NK-92 (cell line): ENCODE measurements around the gene MPHOSPH8.
A peak's percentile ranks its signal among the peaks of the same experiment; 100 is the strongest.

ENCODE experiments used
- DNase-seq: peaks from one replicate; lab custom pipeline; 2025; ENCODE audit not compliant: unreplicated experiment; lab: John Stamatoyannopoulos, UW

MPHOSPH8 gene

DNA sequence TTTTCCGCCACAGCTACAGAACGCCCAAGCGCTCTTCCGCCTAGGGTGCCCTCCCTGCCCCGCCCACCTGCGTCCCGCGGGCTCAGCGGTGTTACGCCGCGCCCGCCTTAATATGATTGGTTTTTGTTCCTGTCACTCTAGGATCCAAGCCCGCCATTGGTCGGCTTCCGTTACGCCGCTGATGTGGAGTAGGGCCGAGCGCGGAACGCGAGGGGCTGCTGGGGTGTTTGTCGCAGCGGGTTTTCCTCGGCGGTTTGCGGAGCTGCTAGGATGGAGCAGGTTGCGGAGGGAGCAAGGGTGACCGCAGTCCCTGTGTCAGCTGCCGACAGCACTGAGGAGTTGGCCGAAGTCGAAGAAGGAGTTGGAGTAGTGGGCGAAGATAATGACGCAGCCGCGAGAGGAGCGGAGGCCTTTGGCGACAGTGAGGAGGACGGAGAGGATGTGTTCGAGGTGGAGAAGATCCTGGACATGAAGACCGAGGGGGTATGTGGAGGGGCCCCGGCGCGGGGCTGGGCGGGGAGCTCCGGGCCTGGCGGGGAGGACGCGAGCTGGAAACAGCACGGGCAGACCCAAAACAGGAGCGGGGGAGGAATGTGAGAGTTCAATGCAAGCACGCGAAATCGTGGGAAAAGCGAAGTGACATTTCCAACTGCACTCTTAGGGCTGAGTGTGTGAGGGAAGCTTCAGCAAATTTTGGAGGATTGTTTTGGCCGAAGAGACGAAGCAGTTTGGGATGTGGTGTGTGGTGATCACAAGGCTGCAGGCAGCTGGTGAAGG lies at the start of gene MPHOSPH8:
MPHOSPH8 (plus strand) TSS at position 181 of the 777 bp plus-strand sequence; CDS start at position 271, 90 bp downstream.
- peak; percentile 59 for DNase-seq

DNA sequence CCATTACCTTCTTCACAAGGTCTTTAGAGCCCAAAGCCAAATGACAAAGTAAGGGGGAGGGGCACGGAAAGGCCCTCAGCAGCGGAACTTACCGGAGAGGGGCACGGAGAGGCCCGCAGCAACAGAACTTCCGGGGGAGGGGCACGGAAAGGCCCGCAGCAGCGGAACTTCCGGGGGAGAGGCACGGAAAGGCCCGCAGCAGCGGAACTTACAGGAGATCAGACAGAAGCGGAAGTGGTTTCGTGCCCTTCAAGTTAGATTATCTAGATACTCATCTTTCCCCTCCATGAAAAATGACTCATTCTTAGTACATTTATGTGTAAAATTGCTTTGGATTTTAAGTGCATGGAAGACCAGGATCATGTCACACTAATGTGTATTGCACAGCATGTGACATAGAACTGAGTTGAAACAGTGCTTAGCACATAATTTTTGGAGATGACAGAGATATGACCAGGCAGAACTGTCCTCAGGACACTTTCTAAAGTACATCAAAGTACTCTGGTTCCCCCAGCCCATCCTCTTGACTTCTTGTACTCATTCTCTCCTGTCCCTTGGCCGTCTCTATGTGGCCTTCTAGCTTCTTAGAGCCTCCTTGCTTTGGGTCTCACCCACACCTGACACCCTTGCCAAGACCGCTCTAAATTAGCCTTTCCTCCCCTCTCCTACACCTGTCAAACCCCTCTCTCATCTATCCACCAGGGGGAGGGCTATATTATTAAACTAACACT lies 46.4 kb upstream of the MPHOSPH8 start:
- no peak for DNase-seq

GRCh38 chr13:19587635-19588300 lies 45.7 kb upstream of the MPHOSPH8 start:
- no peak for DNase-seq

DNA sequence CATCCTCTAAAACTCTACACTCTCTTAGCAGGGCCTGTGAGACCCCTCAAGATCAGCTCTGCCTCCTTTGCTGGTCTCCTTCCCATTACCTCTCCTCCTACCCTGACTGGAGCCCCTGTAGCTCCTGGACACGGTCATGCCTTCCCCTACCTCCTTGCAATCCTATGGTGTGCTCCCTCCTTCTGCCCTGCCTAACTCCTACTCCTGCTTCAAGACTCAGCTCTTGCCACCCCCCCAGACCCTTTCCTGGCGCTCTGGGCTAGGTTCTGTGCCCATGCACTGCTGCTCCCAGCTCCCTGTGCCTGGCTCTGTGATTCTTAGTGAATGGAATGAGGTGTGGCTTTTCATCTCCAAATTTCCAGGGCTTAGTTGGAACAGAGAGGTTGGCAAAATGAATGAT lies 44.1 kb upstream of the MPHOSPH8 start:
- DNase-seq, result no peak

DNA sequence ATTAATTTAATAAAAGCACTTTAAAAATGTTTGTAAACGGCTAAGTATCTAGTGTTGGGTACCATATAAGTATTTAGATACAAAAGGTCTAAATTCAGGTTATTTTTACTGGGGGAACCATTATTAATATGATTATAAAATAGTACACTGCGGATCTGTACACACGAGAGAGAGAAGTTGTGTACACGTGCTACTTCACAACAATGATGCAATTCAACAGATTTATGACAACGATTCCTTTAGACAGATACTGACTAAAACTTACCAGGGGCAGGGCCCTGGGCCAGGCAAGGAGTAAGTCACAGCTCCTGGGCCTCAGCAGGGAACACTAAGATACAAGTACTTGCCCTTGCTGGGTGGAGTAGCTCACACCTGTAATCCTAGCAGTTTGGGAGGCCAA lies 43.0 kb upstream of the MPHOSPH8 start:
- DNase-seq, result no peak

GRCh38 chr13:19591864-19592263 lies 41.6 kb upstream of the MPHOSPH8 start:
- DNase-seq, result no peak

GRCh38 chr13:19592657-19593180 lies 40.7 kb upstream of the MPHOSPH8 start:
- DNase-seq, result no peak

DNA sequence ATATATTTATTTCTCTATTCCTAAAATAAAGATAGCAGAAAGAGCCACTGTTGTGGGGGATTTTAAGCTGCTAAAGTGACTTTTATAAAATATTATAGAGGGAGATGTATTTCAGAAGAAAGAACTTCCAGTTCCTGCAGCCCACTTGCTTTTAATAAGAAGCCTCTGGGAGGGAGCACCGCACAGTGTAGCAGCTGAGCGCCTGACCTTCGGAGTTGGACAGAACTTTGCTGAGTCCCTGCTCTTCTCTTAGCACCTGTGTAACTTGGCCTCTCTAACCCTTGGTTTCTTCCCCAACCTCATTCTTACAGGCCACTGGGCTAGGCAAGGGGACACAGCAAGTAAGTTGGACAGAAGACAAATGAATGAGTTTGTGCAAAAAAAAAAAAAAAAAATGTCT lies 37.4 kb upstream of the MPHOSPH8 start:
- DNase-seq, result no peak

GRCh38 chr13:19596960-19597361 lies 36.5 kb upstream of the MPHOSPH8 start:
- DNase-seq, result no peak

DNA sequence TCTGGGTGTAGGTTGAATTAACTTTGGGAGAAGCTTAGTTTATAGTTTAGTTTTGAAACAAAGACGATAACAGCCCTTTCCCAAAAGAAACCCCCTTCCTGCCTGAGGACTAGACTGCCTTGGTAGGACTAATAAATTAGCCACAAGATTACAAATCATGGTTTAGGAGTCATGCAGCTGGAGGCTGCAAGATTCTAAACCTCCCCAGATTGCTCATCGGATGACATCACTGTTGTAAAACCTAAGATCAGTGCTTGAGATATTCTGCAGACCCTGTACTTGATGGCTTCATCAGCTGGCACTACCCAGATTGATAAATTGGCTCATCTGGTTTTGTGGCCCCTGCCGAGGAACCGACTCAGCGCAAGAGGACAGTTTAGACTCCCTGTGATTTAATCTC lies 35.9 kb upstream of the MPHOSPH8 start:
- no peak for DNase-seq

DNA sequence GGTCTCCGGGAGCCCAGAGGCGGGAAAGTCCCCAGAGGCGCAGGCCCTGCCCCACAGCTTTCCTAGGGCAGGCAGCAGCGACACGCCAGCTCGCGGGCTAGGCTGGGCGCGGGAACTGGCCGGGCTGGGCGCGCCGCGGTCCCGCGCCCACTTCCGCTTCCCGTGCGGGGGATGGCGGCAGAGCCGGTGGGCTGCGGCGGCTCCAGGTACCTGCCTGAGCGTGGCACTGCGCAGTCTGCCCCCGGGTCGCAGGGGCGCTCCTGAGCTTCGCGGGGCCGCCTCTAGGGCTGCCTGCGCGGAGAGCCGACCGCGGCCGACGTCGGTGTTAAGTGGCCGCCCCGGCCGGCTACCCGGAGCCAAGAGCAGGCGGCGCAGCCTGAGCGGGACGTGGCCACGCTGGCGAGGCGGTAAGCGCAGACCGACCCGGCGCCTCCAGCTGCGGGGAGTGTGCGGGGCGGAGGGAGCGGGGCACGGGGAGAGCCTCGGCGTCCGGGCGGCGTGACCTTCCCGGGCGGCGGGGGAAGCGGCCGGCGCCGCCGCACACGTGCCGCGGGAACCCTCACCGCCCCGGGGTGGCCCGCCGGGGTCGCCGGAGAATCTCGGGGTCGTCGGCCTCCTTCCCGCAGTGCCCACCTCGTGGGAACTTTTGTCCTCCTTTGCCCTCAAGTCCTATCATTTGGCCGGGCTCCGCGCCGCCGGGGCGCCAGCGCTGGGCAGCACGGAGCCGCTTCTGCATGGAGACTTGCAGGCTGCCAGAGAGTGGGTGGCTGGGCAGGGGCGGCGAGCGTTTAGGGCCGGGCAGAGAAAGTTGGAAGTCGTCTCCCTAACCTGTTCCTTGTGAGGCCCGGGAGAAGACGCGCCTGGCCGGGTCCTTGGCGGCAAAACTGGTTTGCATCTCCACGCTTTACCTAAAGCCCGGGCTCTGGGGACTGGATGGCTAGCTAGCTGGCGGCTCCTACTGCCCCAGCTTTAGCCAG lies 31.4 kb upstream of the MPHOSPH8 start:
- no peak for DNase-seq

DNA sequence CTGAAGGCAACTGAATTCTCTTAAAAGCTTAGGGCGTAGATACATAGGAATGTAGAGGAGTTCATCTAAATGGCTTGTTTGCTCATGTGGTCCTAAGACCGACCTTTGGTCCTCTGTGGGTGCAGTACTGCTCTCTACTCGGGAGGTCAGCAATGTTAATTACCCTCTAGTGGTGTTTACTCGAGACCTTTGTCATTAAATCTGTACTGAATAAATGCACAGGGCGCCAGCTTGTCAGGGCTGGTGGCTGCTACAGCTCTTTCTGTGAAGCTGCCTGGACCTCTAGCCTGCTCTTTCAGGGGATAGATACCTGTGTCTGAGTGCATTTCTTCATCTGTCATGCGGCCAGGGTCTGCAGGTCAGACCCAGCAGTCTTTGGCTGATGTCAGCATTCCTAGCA lies 29.2 kb upstream of the MPHOSPH8 start:
- DNase-seq, result no peak

- no peak for DNase-seq
Observed at GRCh38 chr13:19605161-19605955, 28.1 kb upstream of the MPHOSPH8 start.

DNA sequence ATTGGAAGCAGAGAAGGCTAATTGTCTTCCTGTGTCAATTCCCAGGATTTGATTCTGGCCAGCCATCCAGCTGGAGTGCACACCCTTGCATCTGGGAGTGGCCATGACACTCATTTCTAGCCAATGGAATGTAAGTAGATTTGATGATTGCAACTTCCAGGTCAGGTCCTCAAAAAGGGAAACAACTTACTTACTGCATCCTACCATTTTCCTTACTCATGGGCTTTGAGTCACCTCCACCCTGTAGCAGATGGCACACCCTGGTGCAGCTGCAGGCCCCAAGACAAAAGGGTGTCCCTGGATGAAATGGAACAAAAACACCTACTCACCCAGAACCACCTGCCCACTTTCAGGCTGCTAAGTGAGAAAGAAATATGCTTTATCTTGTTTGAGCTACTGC lies 27.3 kb upstream of the MPHOSPH8 start:
- DNase-seq, result no peak

GRCh38 chr13:19606737-19607136 lies 26.7 kb upstream of the MPHOSPH8 start:
- no peak for DNase-seq

DNA sequence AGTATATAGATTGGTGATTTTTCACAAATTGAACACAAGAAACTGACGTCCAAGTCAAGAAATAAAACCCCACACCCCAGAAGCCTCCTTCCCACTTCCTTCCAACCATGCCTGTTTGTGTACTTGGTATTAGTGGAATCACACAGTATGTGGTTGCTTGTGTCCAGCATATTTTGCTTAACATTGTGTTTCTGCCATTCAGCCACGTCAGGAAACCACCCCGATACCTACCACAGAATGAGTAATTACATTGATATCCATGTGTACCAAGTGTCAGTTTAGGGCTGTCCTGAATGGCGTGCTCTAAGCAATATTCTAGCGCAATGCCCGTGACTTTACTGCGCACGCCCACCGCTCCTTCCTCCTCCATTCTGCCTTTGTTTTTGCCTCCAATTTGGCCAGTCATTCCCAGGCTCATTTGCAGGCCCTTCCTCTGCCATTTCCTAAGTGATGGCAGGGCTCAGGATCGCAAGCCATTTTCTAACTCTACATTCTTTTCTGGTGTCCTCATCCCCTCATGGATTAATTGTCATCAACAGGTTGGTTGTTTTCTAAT lies 25.9 kb upstream of the MPHOSPH8 start:
- DNase-seq, result no peak

- no peak for DNase-seq
Observed at GRCh38 chr13:19618977-19619376, 14.5 kb upstream of the MPHOSPH8 start.

DNA sequence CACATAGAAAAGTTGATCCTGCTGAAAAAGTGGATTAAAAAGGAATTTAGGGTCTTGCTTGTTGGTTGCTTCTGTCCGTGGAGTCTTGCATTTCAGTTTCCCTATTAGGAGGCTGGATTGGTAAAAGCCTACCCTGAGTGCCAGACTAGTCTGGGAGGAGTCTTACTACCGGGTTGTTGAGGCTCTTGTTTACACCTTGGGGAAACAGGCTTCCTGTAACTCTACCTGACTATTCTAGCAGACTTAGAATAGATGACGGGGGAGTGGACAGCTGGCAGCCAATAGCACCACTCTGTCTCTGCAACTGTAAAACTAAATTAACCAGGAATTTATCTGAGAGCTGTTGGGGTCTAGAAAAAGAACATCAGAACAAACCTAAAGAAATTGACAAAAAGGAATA lies 11.3 kb upstream of the MPHOSPH8 start:
- DNase-seq, result no peak

DNA sequence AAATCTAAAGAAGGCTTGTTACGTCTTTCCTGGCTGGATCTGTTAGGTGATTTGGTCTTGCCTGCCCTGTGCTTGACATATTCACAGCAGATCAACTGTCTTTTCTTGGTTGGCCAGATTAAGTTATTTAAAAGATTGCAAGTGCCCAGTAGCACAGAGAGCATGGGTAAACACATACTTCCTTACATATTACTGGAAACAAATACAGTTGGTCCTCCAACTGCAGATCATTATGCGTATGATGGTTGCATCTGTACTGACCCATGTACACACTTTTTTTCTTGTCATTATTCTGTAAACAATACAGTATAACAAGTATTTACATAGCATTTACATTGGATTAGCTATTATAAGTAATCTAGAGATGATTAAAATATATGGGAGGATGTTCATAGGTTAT lies 9.2 kb upstream of the MPHOSPH8 start:
- no peak for DNase-seq
